NCI-H1436 treated with DMSO at 0.1 percent for 48 hours (cell line): ENCODE results near the gene ZNF668.
"Not testable (repeated sequence)": the region's sequence is repeated elsewhere in the genome, so short reads cannot be mapped to it uniquely, and the experiment has no call there.

Experiments
- DNase-seq: peaks from one replicate; lab custom pipeline; 2025; lab: John Stamatoyannopoulos, UW

The ZNF668 gene

GRCh38 chr16:31061126-31061812, 12.8 kb downstream of the ZNF668 start:
- no peak for DNase-seq

GRCh38 chr16:31055613-31056012, 18.4 kb downstream of the ZNF668 start:
- DNase-seq: no peak

GRCh38 chr16:31052114-31052513, 21.9 kb downstream of the ZNF668 start:
- DNase-seq: no peak

- DNase-seq: no peak
Observed at GRCh38 chr16:31050280-31051030, 23.6 kb downstream of the ZNF668 start.

GRCh38 chr16:31043898-31044481, 30.1 kb downstream of the ZNF668 start:
- no peak for DNase-seq

- no peak for DNase-seq
Observed at GRCh38 chr16:31043352-31043751, 30.7 kb downstream of the ZNF668 start.

- DNase-seq: no peak
Observed at GRCh38 chr16:31042866-31043265, 31.2 kb downstream of the ZNF668 start.

- DNase-seq: no peak
Observed at GRCh38 chr16:31038993-31039392, 35.0 kb downstream of the ZNF668 start.

GRCh38 chr16:31036691-31037090, 37.3 kb downstream of the ZNF668 start:
- no peak for DNase-seq

- DNase-seq: peak; percentile 10
Observed at GRCh38 chr16:31033709-31034492, 40.1 kb downstream of the ZNF668 start.

- peak; percentile 63 for DNase-seq
Observed at GRCh38 chr16:31032736-31033708, 41.0 kb downstream of the ZNF668 start, which contains the start of gene STX4. Gene STX4, plus strand, starts transcription at chr16:31033558. Its CDS starts 248 bp downstream, at chr16:31033806.

GRCh38 chr16:31031276-31031675, 42.8 kb downstream of the ZNF668 start:
- no peak for DNase-seq

GRCh38 chr16:31029272-31029671, 44.8 kb downstream of the ZNF668 start:
- no peak for DNase-seq

GRCh38 chr16:31025339-31025738, 48.7 kb downstream of the ZNF668 start:
- DNase-seq: no peak

- DNase-seq: no peak
Observed at GRCh38 chr16:31023627-31024226, 50.3 kb downstream of the ZNF668 start.

GRCh38 chr16:31023252-31023602, 50.8 kb downstream of the ZNF668 start:
- DNase-seq: no peak

GRCh38 chr16:31022544-31023251, 51.3 kb downstream of the ZNF668 start:
- DNase-seq: no peak

GRCh38 chr16:31020536-31020935, 53.5 kb downstream of the ZNF668 start:
- no peak for DNase-seq

GRCh38 chr16:31017756-31018155, 56.3 kb downstream of the ZNF668 start:
- DNase-seq: not testable (repeated sequence)

- no peak for DNase-seq
Observed at GRCh38 chr16:31016018-31016417, 58.0 kb downstream of the ZNF668 start.
